GM12875 (cell line): ENCODE results near the gene CSAD.

Source experiments
- H3K4me3 ChIP-seq: one replicate; pipeline ENCODE4 v1.5.1; 2011; ENCODE audit warnings: low read depth, low read length, control low read depth
- TF ChIP-seq, protein P1 (sequence below): IDR thresholded peaks from 2 replicates; pipeline ENCODE4 v1.5.1; 2011; ENCODE audit warnings: low read depth, mild to moderate bottlenecking, control low read depth, inconsistent platforms, low read length, moderate library complexity, borderline replicate concordance; ENCODE audit not compliant: insufficient read depth

Gene CSAD

DNA sequence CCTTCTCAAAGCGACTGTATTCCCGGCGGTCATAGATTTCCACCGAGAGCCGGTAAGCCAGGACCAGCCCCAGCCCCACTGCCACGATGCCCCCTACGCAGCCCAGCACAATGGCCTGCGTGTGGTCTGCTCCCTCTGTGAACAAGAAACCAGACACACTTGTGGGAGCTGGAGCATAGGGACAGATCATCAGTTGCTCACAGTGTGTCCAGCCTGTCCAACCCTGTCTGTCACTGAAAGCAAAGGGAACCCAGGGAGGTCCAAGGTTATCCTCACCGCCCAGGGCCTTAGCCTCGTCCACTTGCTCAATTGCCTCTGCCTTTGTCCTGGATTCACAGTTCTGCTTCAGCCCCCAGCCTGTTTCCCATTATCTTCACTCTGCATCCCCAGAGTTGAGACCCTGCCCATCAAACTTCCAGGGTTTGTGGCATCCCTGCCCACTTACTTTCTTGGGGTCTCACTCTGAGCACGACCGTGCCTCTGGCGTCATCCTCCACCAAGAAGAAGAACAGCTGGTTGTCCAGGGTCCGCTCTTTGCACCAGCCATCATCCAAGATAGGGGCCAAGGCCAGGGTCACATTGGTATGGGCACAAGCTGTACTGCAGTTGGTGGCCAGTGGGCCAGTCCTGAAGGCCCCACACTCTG is 11.3 kb upstream of the CSAD start:
- no peak overlapping the region for H3K4me3 ChIP-seq
- TF ChIP-seq, protein P1, sequence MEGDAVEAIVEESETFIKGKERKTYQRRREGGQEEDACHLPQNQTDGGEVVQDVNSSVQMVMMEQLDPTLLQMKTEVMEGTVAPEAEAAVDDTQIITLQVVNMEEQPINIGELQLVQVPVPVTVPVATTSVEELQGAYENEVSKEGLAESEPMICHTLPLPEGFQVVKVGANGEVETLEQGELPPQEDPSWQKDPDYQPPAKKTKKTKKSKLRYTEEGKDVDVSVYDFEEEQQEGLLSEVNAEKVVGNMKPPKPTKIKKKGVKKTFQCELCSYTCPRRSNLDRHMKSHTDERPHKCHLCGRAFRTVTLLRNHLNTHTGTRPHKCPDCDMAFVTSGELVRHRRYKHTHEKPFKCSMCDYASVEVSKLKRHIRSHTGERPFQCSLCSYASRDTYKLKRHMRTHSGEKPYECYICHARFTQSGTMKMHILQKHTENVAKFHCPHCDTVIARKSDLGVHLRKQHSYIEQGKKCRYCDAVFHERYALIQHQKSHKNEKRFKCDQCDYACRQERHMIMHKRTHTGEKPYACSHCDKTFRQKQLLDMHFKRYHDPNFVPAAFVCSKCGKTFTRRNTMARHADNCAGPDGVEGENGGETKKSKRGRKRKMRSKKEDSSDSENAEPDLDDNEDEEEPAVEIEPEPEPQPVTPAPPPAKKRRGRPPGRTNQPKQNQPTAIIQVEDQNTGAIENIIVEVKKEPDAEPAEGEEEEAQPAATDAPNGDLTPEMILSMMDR = no peak

DNA sequence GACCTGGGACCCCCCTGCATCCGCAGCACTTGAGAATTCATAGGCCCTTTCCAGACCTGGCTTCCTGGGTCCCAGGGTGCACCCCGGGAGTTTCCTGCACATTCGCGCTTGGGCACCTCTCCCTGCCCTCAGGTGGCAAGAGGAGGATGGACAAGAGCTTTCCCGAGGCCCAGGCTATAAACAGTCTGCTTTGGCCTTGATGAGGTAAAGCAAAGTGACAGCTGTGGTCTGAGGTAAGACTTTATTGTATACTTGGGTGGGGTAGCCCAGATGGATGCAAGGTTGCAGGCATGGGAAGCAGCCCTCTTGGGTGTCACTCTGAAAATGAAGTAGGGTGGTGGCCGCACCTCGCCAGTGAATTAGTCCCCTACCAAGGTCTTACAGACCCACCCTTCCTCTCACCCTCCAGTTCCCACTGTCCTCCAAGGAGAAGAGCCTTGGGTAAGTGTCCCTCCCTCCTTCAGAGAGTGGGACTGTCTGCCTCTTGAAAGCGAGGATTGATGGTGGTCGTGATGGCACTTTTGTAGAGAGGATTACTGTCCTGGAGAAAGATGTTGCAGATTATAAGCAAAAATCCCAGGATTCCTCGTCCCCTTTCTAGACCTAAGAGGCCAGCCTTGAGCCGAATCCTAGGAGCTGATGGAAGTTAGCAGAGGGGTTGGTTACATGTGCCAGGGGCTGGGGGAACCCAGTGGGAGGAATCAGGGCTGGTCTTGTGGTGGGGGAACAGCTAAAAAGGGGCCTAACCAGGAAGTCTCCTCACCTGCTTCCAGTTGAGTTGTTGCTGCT is 10.6 kb upstream of the CSAD start:
- no peak overlapping the region for H3K4me3 ChIP-seq
- TF ChIP-seq, protein P1 = no peak

DNA sequence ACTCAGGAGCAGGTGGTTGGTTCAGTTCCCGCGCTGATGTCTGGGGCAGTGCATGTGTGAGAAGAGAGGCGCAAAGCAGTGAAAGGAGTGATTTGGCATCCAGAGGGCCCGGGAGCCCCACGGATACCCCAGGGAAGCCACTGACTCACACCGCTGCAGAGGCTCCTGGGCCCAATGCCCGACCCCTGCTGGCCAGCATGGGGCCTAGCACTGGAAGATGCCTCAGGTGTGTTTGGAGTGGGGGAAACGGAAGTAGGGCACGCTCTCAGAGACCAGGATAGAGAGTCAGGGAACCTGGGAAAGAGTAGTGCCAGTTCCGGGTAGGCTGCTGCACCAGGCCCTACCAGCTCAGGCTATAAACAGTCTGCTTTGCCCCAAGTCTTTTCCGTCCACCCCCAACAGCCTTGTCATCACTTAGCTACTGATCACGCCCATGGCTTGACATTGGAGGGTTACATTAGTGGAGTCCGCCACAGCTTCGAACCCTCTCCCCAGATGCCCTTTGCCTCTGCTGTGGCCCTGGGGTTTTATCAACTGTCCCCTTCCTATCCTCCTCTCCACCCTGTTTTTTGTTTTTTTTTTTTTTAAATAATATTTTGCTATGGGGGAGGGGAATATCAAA is 9.5 kb upstream of the CSAD start:
- no peak overlapping the region for H3K4me3 ChIP-seq
- TF ChIP-seq, protein P1 = peak; percentile 92

DNA sequence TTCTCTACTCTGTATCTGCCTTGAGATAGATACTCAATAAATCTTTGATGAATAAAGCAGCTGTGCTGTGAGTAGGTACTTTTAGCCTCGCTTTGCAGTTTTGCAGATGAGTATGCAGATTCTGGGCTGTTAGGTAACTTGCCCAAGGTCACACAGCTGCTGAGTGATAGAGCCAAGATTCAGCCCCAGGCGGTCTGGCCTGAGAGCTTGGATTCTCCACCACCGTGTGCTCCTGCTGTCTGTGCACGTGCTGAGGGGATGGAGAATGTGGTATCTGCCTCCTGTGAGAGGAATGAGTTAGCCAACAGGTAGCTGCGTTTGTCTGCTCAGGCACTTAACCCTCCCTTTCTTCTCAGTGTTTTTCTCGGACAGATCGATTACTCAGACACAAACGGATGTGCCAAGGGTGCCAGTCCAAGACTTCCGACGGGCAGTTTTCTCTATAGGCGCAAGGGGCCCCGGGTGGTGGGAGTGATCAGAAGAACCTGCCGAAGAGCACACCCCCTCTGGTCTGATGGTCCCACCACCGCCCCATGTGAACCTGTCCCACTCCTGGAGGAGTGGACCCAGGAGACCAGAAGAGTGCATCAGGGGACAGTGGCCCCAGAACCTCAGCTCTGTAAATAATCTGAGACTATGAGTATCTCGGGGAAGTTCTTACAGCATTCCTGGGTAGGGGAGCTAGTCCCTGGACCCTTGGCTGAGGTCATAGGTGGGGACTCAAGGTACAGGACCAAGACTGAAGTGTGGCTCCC is 6.6 kb upstream of the CSAD start:
- no peak overlapping the region for H3K4me3 ChIP-seq
- TF ChIP-seq, protein P1 = no peak

DNA sequence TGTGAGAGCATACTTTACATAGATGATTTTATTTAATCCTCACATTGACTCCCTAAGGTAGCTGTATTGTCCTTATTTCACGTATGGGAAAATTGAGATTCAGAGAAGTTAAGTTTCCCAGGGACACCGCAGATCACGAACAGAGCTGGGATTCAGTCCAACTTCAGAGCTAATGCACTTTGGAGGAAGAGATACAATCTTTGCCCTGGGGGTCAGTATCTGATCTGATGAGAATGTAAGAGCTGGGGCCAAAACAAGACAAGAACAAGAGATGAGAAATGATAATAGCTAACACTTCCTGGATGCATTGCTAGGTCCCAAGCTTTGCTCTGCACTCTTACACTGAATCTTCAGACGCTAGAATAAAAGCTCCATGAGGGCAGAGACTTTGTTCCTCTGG is 6.0 kb upstream of the CSAD start:
- TF ChIP-seq, protein P1 = no peak

DNA sequence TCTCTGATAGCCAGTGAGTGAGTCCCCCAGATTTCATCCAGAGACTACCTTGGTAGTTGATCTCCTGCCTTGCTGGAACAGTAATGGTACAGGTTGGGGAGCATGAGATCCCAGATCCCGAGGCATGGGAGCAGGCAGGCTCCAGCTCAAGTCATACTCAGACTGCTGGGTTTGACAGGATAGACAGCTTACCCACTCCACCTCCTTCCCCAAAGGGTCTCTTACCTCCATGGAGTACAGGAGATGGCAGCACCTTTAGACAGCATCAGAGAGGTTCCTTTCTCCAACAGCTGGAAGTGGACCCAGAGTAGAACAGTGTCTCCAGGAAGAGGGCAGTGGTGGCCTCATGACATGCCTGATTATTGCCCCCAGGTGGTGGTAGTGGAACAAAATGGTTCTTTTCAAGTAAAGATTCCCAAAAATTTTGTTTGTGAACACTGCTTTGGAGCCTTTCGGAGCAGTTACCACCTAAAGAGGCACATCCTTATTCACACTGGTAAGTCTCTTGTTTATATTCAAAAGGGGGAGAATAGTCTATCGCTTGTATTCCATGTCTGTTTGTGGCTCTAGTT is 4.9 kb upstream of the CSAD start:
- TF ChIP-seq, protein P1 = 0 out of 2 replicates have a peak, but pooled peaks have one; percentile 17
- H3K4me3 ChIP-seq = no peak overlapping the region

More for the DNA sequence above, 6.0 kb upstream of the CSAD start:
- H3K4me3 ChIP-seq = no peak overlapping the region
